IPS-20b (cell line): ENCODE results near the gene GRIA1.

Source experiments
- H3K27ac ChIP-seq: one replicate; pipeline ENCODE4 v1.5.1; 2013; ENCODE audit warnings: low read length
- H3K27me3 ChIP-seq: 2 replicates; pipeline ENCODE4 v1.6.1; 2013; ENCODE audit warnings: mild to moderate bottlenecking, low read length, inconsistent platforms; ENCODE audit not compliant: insufficient read depth
- H3K36me3 ChIP-seq: 2 replicates; pipeline ENCODE4 v1.6.1; 2013; ENCODE audit warnings: low read depth, mild to moderate bottlenecking, inconsistent platforms, low read length, moderate library complexity; ENCODE audit not compliant: insufficient read depth
- H3K4me1 ChIP-seq: 2 replicates; pipeline ENCODE4 v1.6.1; 2013; ENCODE audit warnings: mild to moderate bottlenecking, control low read depth, inconsistent platforms, low read length, moderate library complexity; ENCODE audit not compliant: insufficient read depth
- H3K4me3 ChIP-seq: 2 replicates; pipeline ENCODE4 v1.5.1; 2013; ENCODE audit warnings: mild to moderate bottlenecking, low read length, inconsistent platforms
- H3K9ac ChIP-seq: 2 replicates; pipeline ENCODE4 v1.6.1; 2013; ENCODE audit warnings: low read depth, mild to moderate bottlenecking, inconsistent platforms, low read length, moderate library complexity
- H3K9me3 ChIP-seq: 2 replicates; pipeline ENCODE4 v1.6.1; 2013; ENCODE audit warnings: mild to moderate bottlenecking, low read depth, low read length, inconsistent platforms; ENCODE audit not compliant: insufficient read depth

Gene GRIA1

GRCh38 chr5:153490118-153491037 lies at the start of gene GRIA1:
TSS of gene GRIA1 (plus strand) at chr5:153490670.
- Histone ChIP-seq H3K9ac (peak within 1 kb of the TSS; percentile 43; the same call in 1 of the 2 replicates), H3K27ac (no peak within 1 kb of the TSS), H3K9me3 (no peaks in the 10 kb centered on the region), H3K27me3 (peaks cover 29% of the 10 kb centered on the region), H3K4me3 (peak within 1 kb of the TSS; percentile 70), H3K36me3 (no peaks in the 10 kb centered on the region), H3K4me1 (peaks cover 7% of the 10 kb centered on the region; the same call in 1 of the 2 replicates)

- H3K9ac ChIP-seq = no peak overlapping the region
- H3K4me1 ChIP-seq = 0 out of 2 replicates have a peak, but pooled peaks cover 4% of the 10 kb centered on the region
- no peak overlapping the region for H3K27ac ChIP-seq
- no peaks in the 10 kb centered on the region for H3K27me3 ChIP-seq
- H3K36me3 ChIP-seq = no peaks in the 10 kb centered on the region
- no peaks in the 10 kb centered on the region for H3K9me3 ChIP-seq
- H3K4me3 ChIP-seq = no peak overlapping the region
Observed at GRCh38 chr5:153445875-153446579, 44.4 kb upstream of the GRIA1 start.

GRCh38 chr5:153447534-153447933 lies 42.9 kb upstream of the GRIA1 start:
- no peaks in the 10 kb centered on the region for H3K9me3 ChIP-seq
- H3K27me3 ChIP-seq = no peaks in the 10 kb centered on the region
- no peak overlapping the region for H3K4me3 ChIP-seq
- no peak overlapping the region for H3K27ac ChIP-seq
- no peak overlapping the region for H3K9ac ChIP-seq
- 0 out of 2 replicates have a peak, but pooled peaks cover 4% of the 10 kb centered on the region for H3K4me1 ChIP-seq
- no peaks in the 10 kb centered on the region for H3K36me3 ChIP-seq

- H3K9me3 ChIP-seq = no peaks in the 10 kb centered on the region
Observed at GRCh38 chr5:153456354-153456753, 34.1 kb upstream of the GRIA1 start.

GRCh38 chr5:153456993-153457392 lies 33.5 kb upstream of the GRIA1 start:
- H3K4me3 ChIP-seq = no peak overlapping the region
- no peak overlapping the region for H3K9ac ChIP-seq
- H3K9me3 ChIP-seq = no peaks in the 10 kb centered on the region
- peaks cover 8% of the 10 kb centered on the region; the same call in 1 of the 2 replicates for H3K4me1 ChIP-seq
- no peak overlapping the region for H3K27ac ChIP-seq
- H3K36me3 ChIP-seq = no peaks in the 10 kb centered on the region
- no peaks in the 10 kb centered on the region for H3K27me3 ChIP-seq

More at GRCh38 chr5:153456354-153456753, 34.1 kb upstream of the GRIA1 start:
- H3K9ac ChIP-seq = no peak overlapping the region
- H3K27me3 ChIP-seq = no peaks in the 10 kb centered on the region
- H3K4me1 ChIP-seq = peaks cover 8% of the 10 kb centered on the region; the same call in 1 of the 2 replicates
- H3K27ac ChIP-seq = no peak overlapping the region
- H3K4me3 ChIP-seq = no peak overlapping the region
- no peaks in the 10 kb centered on the region for H3K36me3 ChIP-seq

GRCh38 chr5:153458268-153458667 lies 32.2 kb upstream of the GRIA1 start:
- Histone ChIP-seq H3K4me3 (no peak overlapping the region), H3K27me3 (no peaks in the 10 kb centered on the region), H3K27ac (no peak overlapping the region), H3K4me1 (peaks cover 8% of the 10 kb centered on the region; the same call in 1 of the 2 replicates), H3K9me3 (no peaks in the 10 kb centered on the region), H3K9ac (no peak overlapping the region), H3K36me3 (no peaks in the 10 kb centered on the region)

- no peaks in the 10 kb centered on the region for H3K36me3 ChIP-seq
- H3K27me3 ChIP-seq = no peaks in the 10 kb centered on the region
- H3K9me3 ChIP-seq = no peaks in the 10 kb centered on the region
- no peak overlapping the region for H3K4me3 ChIP-seq
- no peak overlapping the region for H3K27ac ChIP-seq
- H3K9ac ChIP-seq = no peak overlapping the region
- peaks cover 8% of the 10 kb centered on the region; the same call in 1 of the 2 replicates for H3K4me1 ChIP-seq
Observed at GRCh38 chr5:153459051-153459743, 31.3 kb upstream of the GRIA1 start.

- H3K4me3 ChIP-seq = no peak overlapping the region
- H3K9ac ChIP-seq = no peak overlapping the region
- peaks cover 8% of the 10 kb centered on the region; the same call in 1 of the 2 replicates for H3K4me1 ChIP-seq
- no peaks in the 10 kb centered on the region for H3K9me3 ChIP-seq
- H3K27ac ChIP-seq = no peak overlapping the region
- H3K27me3 ChIP-seq = no peaks in the 10 kb centered on the region
- H3K36me3 ChIP-seq = no peaks in the 10 kb centered on the region
Observed at GRCh38 chr5:153460421-153460820, 30.0 kb upstream of the GRIA1 start.

- Histone ChIP-seq H3K4me3 (no peak overlapping the region), H3K27me3 (no peaks in the 10 kb centered on the region), H3K9me3 (no peaks in the 10 kb centered on the region; the same call in 1 of the 2 replicates), H3K9ac (no peak overlapping the region), H3K4me1 (peaks cover 3% of the 10 kb centered on the region; the same call in 1 of the 2 replicates), H3K36me3 (no peaks in the 10 kb centered on the region), H3K27ac (no peak overlapping the region)
Observed at GRCh38 chr5:153461341-153461740, 29.1 kb upstream of the GRIA1 start.

- Histone ChIP-seq H3K36me3 (no peaks in the 10 kb centered on the region), H3K9me3 (no peaks in the 10 kb centered on the region; the same call in 1 of the 2 replicates), H3K27ac (no peak overlapping the region), H3K9ac (no peak overlapping the region), H3K4me1 (no peaks in the 10 kb centered on the region), H3K4me3 (no peak overlapping the region), H3K27me3 (no peaks in the 10 kb centered on the region)
Observed at GRCh38 chr5:153463806-153464205, 26.7 kb upstream of the GRIA1 start.

- no peaks in the 10 kb centered on the region for H3K4me1 ChIP-seq
- no peaks in the 10 kb centered on the region for H3K36me3 ChIP-seq
- no peak overlapping the region for H3K9ac ChIP-seq
- H3K9me3 ChIP-seq = no peaks in the 10 kb centered on the region; the same call in 1 of the 2 replicates
- no peak overlapping the region for H3K27ac ChIP-seq
- H3K27me3 ChIP-seq = no peaks in the 10 kb centered on the region
- H3K4me3 ChIP-seq = no peak overlapping the region
Observed at GRCh38 chr5:153467546-153467945, 22.9 kb upstream of the GRIA1 start.
